PFSK-1 (cell line): Measurements from ENCODE around the gene DPF3.

Experiments used
- FOXP2 ChIP-seq: optimal IDR thresholded peaks from 2 replicates; pipeline ENCODE3; 2011; ENCODE audit warnings: borderline replicate concordance, control low read depth, inconsistent platforms; ENCODE audit not compliant: insufficient read depth; ENCODE audit errors: extremely low read length, extremely low read depth
- POLR2AphosphoS5 ChIP-seq: IDR thresholded peaks from 2 replicates; pipeline ENCODE4 v1.6.1; 2012; ENCODE audit warnings: low read depth, mild to moderate bottlenecking, control low read depth, low read length, moderate library complexity
- REST ChIP-seq, 2 experiments: IDR thresholded peaks; 2 replicates each; pipeline versions ENCODE4 v1.6.1 to v1.8.0; 2011 to 2012; ENCODE audit warnings: low read depth in 2 of 2, low read length in 2 of 2, control low read depth in 1 of 2, inconsistent platforms in 1 of 2, mild to moderate bottlenecking in 1 of 2, moderate library complexity in 1 of 2; ENCODE audit not compliant: insufficient read depth in 1 of 2
- SIN3A ChIP-seq: IDR thresholded peaks from 2 replicates; pipeline ENCODE4 v1.6.1; 2012; ENCODE audit warnings: mild to moderate bottlenecking, low read length, moderate library complexity, borderline replicate concordance; ENCODE audit not compliant: insufficient read depth
- TAF1 ChIP-seq: IDR thresholded peaks from 2 replicates; pipeline ENCODE4 v1.6.1; 2012; ENCODE audit warnings: low read length, control low read depth, borderline replicate concordance; ENCODE audit not compliant: insufficient read depth

- no peak for TF ChIP-seq POLR2AphosphoS5
- no peak for TF ChIP-seq SIN3A
- no peak for TF ChIP-seq TAF1
- TF ChIP-seq REST (IDR thresholded peaks at IDR 0.05; ENCODE audit: insufficient read depth in 1 of 2, low read depth in 2 of 2, low read length in 2 of 2): no peak
- no peak for TF ChIP-seq FOXP2
Observed at GRCh38 chr14:72800296-72800695, 93.6 kb downstream of the DPF3 start.
